ENCODE data around the gene TACC3. TPM values are rescaled to one million over a fixed set of nuclear protein-coding genes. Genes with fewer than 3 reads are reported as not detected.
"Not testable (repeated sequence)": the region's sequence is repeated elsewhere in the genome, so short reads cannot be mapped to it uniquely, and the experiment has no call there.

TACC3 gene
- total RNA-seq, 2 donors from 2014 or later = 4.3 to 35.6 TPM

DNA sequence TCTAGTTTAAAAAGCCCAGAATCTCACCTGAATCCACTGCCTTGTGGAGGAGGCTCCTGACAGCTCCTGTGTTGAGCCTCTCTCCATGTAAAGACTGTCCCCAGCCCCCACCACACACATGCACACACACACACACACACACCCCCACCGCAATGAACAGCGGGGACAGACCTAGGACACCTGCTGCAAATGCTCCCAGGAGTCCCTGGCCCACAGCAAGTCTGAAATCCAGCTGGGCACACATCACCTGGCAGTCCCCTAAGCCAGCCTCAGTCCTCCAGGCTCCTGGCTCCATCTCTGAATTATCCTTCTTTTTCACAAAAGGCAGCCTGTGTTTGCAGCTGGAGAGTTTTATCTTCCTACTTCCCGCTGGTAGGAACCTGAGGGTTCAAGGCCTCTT is 30.6 kb upstream of the TACC3 start:
- Histone ChIP-seq H3K27me3 (replicated peaks; ENCODE audit: insufficient read depth) (no peaks in the 10 kb centered on the region), H3K4me1 (replicated peaks) (no peaks in the 10 kb centered on the region), H3K27ac (no peak overlapping the region), H3K9me3 (no peaks in the 10 kb centered on the region), H3K4me3 (no peak overlapping the region), H3K36me3 (peaks cover 0 to 3% of the 10 kb centered on the region in 2 donors)
- DNase-seq (ENCODE audit: low spot score) = no peak
- TF ChIP-seq, protein P1, sequence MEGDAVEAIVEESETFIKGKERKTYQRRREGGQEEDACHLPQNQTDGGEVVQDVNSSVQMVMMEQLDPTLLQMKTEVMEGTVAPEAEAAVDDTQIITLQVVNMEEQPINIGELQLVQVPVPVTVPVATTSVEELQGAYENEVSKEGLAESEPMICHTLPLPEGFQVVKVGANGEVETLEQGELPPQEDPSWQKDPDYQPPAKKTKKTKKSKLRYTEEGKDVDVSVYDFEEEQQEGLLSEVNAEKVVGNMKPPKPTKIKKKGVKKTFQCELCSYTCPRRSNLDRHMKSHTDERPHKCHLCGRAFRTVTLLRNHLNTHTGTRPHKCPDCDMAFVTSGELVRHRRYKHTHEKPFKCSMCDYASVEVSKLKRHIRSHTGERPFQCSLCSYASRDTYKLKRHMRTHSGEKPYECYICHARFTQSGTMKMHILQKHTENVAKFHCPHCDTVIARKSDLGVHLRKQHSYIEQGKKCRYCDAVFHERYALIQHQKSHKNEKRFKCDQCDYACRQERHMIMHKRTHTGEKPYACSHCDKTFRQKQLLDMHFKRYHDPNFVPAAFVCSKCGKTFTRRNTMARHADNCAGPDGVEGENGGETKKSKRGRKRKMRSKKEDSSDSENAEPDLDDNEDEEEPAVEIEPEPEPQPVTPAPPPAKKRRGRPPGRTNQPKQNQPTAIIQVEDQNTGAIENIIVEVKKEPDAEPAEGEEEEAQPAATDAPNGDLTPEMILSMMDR (IDR thresholded peaks at IDR 0.05) = no peak
- intact Hi-C loops (cut with DNase I) = no loop called here
- 89% methylated on average over 3 of the region's 3 CpGs for WGBS

DNA sequence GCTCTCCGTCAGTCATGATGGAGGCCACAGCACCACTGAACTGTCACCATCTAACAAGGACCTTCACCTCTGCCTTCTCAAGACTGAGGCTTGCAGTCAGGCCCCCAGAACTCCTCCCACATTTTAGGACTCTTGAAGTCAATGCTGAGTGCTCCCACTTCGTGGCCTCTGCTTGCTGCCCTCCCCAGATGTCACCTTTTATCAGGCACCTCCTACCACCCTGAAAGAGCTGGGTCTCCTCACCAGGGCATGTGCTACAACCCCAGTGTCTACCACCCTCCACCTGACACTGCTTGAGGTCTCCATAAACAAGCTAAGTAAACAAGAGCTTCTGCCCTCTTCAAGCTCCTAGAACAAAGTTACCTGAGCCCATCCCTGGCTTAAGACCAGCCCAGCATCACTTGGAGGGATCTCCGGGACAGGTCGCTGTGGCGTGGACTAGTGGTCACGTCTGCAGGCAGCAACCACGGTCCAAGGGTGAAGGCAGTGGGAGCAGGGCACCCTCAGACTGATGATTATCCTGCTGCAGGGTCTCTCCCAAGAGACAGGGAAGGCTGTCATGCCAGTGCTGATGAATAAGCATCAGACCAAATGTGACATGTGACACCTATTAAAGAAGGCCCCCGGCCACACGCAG is 29.5 kb upstream of the TACC3 start:
- Histone ChIP-seq H3K27me3 (replicated peaks; ENCODE audit: insufficient read depth) (no peaks in the 10 kb centered on the region), H3K36me3 (peaks cover 0 to 3% of the 10 kb centered on the region in 2 donors), H3K27ac (no peak overlapping the region), H3K9me3 (no peaks in the 10 kb centered on the region), H3K4me3 (no peak overlapping the region), H3K4me1 (replicated peaks) (no peaks in the 10 kb centered on the region)
- intact Hi-C loops (cut with DNase I) = no loop called here
- DNase-seq (ENCODE audit: low spot score) = no peak
- WGBS = 81% methylated on average over 9 of the region's 9 CpGs
- TF ChIP-seq POLR2AphosphoS5 (IDR thresholded peaks at IDR 0.05) (no peak), POLR2A (IDR thresholded peaks at IDR 0.05) (no peak)

DNA sequence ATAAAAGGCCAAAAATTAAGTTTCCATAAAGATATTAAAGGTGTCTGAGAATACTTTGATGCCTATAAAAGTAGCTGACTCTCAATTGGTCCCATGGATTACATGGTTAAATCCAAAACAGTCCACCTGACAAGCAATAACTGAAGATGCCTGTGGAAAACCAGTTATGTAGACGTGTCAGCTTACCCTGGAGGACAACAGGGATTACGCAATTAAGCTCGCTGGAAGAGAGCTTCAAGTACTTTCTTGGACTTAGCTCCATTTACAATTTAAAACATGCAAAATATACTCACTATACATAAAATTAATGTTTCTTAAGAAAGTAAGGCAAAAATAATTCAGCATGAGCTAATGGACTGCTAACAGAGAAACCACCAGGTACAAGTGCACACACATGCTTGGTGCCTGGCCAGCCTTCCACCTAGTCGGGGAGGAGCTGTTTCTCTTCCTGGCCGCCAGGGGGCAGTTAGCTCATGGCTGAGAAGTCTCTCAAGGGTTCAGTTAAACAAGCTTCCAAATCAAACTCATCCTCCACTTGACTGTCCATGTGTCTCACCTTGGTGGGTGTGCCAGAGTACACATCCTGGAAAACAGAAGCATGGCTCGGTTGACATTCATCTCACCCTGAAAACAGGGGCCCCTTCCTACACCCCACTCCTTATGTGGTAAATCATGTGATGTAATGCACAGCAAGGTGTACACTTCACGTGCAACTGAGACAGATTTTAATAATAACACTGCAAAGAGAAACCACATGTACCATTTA is 28.0 kb upstream of the TACC3 start:
- 35% methylated on average over 7 of the region's 7 CpGs for WGBS
- Histone ChIP-seq H3K4me1 (replicated peaks) (no peaks in the 10 kb centered on the region), H3K9me3 (no peaks in the 10 kb centered on the region), H3K4me3 (no peak overlapping the region), H3K36me3 (peaks cover 0 to 3% of the 10 kb centered on the region in 2 donors), H3K27me3 (replicated peaks; ENCODE audit: insufficient read depth) (no peaks in the 10 kb centered on the region), H3K27ac (no peak overlapping the region)
- intact Hi-C loops (cut with DNase I) = no loop called here
- TF ChIP-seq POLR2A (IDR thresholded peaks at IDR 0.05) (no peak), POLR2AphosphoS5 (IDR thresholded peaks at IDR 0.05) (peak; percentile 65)
- TF ChIP-seq, protein P1 (IDR thresholded peaks at IDR 0.05) = peak; percentile 61 to 94 (median 90)
- peak; percentile 76 for DNase-seq (ENCODE audit: low spot score)

GRCh38 chr4:1695913-1696312 is 25.4 kb upstream of the TACC3 start:
- no peaks in the 10 kb centered on the region for H3K27me3 ChIP-seq (replicated peaks; ENCODE audit: insufficient read depth)

GRCh38 chr4:1701671-1702070 is 19.6 kb upstream of the TACC3 start:
- H3K27ac ChIP-seq; intact Hi-C loops (cut with DNase I); DNase-seq (ENCODE audit: low spot score); H3K27me3 ChIP-seq (replicated peaks; ENCODE audit: insufficient read depth); H3K36me3 ChIP-seq; H3K4me3 ChIP-seq; H3K9me3 ChIP-seq; H3K4me1 ChIP-seq (replicated peaks): not testable (repeated sequence)
- 91% methylated on average over 8 of the region's 8 CpGs for WGBS

More at GRCh38 chr4:1695913-1696312, 25.4 kb upstream of the TACC3 start:
- TF ChIP-seq, protein P1 (IDR thresholded peaks at IDR 0.05) = no peak
- TF ChIP-seq POLR2A (IDR thresholded peaks at IDR 0.05) = no peak
- Histone ChIP-seq H3K27ac (no peak overlapping the region), H3K4me1 (replicated peaks) (no peaks in the 10 kb centered on the region), H3K9me3 (no peaks in the 10 kb centered on the region), H3K36me3 (peaks cover 0 to 3% of the 10 kb centered on the region in 2 donors), H3K4me3 (no peak overlapping the region)
- intact Hi-C loops (cut with DNase I) = no loop called here
- 74% methylated on average over 5 of the region's 5 CpGs for WGBS
- no peak for DNase-seq (ENCODE audit: low spot score)

GRCh38 chr4:1703867-1704266 is 17.5 kb upstream of the TACC3 start:
- TF ChIP-seq, protein P1 (IDR thresholded peaks at IDR 0.05) = no peak
- no peak for TF ChIP-seq POLR2A (IDR thresholded peaks at IDR 0.05)
- TF ChIP-seq POLR2AphosphoS5 (IDR thresholded peaks at IDR 0.05) = no peak
- Histone ChIP-seq H3K4me3 (no peak overlapping the region), H3K36me3 (no peaks in the 10 kb centered on the region), H3K4me1 (replicated peaks) (no peaks in the 10 kb centered on the region), H3K27ac (no peak overlapping the region), H3K27me3 (replicated peaks; ENCODE audit: insufficient read depth) (no peaks in the 10 kb centered on the region), H3K9me3 (no peaks in the 10 kb centered on the region)
- intact Hi-C loops (cut with DNase I) = no loop called here
- 76% methylated on average over 1 of the region's 1 CpG for WGBS
- no peak for DNase-seq (ENCODE audit: low spot score)
